HL-60 (cell line): ENCODE measurements around the gene IMP4.

ENCODE experiments used
- DNase-seq, 2 experiments: peaks; one replicate each; pipeline ENCODE4 v3.0.0-alpha.2; 2010 to 2020; ENCODE audit warnings: low read depth in 1 of 2, low spot score in 1 of 2
- H3K27ac ChIP-seq: fragments of 250-450 bp; sonication (Bioruptor Pico); replicated peaks from 2 replicates; pipeline ENCODE4 v1.5.1; 2020; ENCODE audit warnings: mild to moderate bottlenecking, moderate library complexity
- H3K27me3 ChIP-seq: fragments of 250-450 bp; sonication (Bioruptor Pico); 2 replicates; pipeline ENCODE4 v1.5.1; 2021; ENCODE audit warnings: mild to moderate bottlenecking, moderate library complexity; ENCODE audit not compliant: insufficient read depth, poor library complexity, severe bottlenecking
- H3K4me3 ChIP-seq: replicated peaks from 2 replicates; pipeline ENCODE4 v1.5.1; 2011; ENCODE audit warnings: mild to moderate bottlenecking, control low read depth, low read length; ENCODE audit not compliant: insufficient read depth
- CTCF ChIP-seq: IDR thresholded peaks from one replicate; pipeline ENCODE4 v1.5.1; 2011; ENCODE audit warnings: low read length, control low read depth, inconsistent platforms; ENCODE audit not compliant: insufficient read depth
- GABPA ChIP-seq: IDR thresholded peaks from 2 replicates; pipeline ENCODE4 v1.6.1; 2012; ENCODE audit warnings: low read depth
- POLR2AphosphoS5 ChIP-seq: IDR thresholded peaks from 2 replicates; pipeline ENCODE4 v1.6.1; 2012; ENCODE audit warnings: low read depth
- SPI1 ChIP-seq: IDR thresholded peaks from 2 replicates; pipeline ENCODE4 v1.6.1; 2012; ENCODE audit warnings: low read depth, mild to moderate bottlenecking, borderline replicate concordance
- TF ChIP-seq, protein P1 (sequence below): IDR thresholded peaks from 2 replicates; pipeline ENCODE4 v1.6.1; 2012; ENCODE audit warnings: low read depth; ENCODE audit not compliant: insufficient replicate concordance

Gene IMP4

GRCh38 chr2:130368786-130369185 is 26.1 kb downstream of the IMP4 start:
- no peak for TF ChIP-seq SPI1
- TF ChIP-seq GABPA, result no peak
- TF ChIP-seq POLR2AphosphoS5, result no peak
- TF ChIP-seq, protein P1, sequence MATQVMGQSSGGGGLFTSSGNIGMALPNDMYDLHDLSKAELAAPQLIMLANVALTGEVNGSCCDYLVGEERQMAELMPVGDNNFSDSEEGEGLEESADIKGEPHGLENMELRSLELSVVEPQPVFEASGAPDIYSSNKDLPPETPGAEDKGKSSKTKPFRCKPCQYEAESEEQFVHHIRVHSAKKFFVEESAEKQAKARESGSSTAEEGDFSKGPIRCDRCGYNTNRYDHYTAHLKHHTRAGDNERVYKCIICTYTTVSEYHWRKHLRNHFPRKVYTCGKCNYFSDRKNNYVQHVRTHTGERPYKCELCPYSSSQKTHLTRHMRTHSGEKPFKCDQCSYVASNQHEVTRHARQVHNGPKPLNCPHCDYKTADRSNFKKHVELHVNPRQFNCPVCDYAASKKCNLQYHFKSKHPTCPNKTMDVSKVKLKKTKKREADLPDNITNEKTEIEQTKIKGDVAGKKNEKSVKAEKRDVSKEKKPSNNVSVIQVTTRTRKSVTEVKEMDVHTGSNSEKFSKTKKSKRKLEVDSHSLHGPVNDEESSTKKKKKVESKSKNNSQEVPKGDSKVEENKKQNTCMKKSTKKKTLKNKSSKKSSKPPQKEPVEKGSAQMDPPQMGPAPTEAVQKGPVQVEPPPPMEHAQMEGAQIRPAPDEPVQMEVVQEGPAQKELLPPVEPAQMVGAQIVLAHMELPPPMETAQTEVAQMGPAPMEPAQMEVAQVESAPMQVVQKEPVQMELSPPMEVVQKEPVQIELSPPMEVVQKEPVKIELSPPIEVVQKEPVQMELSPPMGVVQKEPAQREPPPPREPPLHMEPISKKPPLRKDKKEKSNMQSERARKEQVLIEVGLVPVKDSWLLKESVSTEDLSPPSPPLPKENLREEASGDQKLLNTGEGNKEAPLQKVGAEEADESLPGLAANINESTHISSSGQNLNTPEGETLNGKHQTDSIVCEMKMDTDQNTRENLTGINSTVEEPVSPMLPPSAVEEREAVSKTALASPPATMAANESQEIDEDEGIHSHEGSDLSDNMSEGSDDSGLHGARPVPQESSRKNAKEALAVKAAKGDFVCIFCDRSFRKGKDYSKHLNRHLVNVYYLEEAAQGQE, result no peak
- no peak for TF ChIP-seq CTCF
- Histone ChIP-seq H3K27me3 (no peaks in the 10 kb centered on the region), H3K4me3 (no peak overlapping the region), H3K27ac (no peak overlapping the region)
- no peak for DNase-seq

DNA sequence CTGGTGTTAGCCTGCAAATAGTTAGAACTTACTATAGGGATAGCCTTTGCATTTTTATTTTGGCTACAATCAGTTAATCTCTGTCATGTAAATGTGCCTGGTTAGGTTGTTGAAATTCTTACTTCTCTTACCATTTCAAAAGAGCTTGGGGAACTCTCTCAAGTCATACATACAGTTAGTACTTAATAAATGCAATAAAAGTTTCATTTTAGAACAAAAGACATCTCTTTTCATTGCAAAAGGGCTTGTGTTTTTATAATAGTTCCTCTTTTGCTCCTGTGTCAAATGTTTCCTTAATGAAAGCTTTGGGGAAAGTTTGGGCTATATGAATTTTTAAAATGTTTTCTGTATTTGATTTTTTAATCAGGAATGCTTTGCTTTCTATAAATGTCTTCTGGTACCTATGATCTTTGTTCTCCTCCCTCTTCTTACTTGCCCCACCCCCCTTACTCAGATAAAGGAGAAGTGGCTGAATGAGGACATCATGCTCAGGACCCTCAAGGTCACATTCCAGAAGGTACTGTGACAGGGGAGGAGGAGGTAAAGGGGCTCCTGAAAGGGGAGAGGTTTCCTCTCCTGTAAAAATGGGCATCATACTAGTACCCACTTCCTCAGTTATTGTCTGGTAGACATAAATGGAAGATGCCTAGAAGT is 26.7 kb downstream of the IMP4 start:
- DNase-seq, result no peak
- TF ChIP-seq SPI1 (peak; percentile 61; the same call in 1 of the 2 replicates), CTCF (no peak), POLR2AphosphoS5 (no peak)
- Histone ChIP-seq H3K27me3 (no peaks in the 10 kb centered on the region), H3K27ac (no peak overlapping the region), H3K4me3 (no peak overlapping the region)

DNA sequence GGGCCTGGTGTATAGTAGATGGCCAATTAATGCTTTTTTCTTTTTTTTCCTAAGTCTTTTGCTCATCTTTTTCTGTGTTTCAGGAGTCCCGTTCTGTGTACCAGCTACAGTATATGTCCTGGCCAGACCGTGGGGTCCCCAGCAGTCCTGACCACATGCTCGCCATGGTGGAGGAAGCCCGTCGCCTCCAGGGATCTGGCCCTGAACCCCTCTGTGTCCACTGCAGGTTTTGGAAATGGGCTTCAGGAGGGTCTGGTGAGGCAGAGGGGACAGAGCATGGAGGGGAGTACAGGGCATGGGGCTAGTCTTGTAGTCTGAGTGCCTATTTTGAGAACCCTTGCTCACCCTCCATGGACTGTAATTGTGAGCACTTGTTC is 27.3 kb downstream of the IMP4 start:
- Histone ChIP-seq H3K4me3 (no peak overlapping the region), H3K27me3 (no peaks in the 10 kb centered on the region), H3K27ac (no peak overlapping the region)
- TF ChIP-seq SPI1 (no peak), GABPA (no peak), POLR2AphosphoS5 (no peak), CTCF (no peak)
- TF ChIP-seq, protein P1, result no peak
- DNase-seq, result no peak

DNA sequence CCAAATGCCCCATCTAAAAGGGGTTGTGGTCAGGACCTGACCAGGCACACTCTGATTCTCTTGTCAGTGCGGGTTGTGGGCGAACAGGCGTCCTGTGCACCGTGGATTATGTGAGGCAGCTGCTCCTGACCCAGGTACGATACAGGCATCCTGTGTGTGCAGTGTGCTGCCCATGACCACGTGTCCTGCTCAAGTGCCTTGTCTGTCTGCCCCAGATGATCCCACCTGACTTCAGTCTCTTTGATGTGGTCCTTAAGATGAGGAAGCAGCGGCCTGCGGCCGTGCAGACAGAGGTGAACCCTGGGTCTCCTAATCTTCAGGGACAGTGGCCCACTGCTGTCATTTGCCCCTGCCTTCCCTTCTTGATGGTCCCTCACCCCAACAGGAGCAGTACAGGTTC is 27.8 kb downstream of the IMP4 start:
- no peak overlapping the region for H3K27ac ChIP-seq
- TF ChIP-seq, protein P1, result no peak
- TF ChIP-seq POLR2AphosphoS5, result no peak
- no peak for TF ChIP-seq CTCF
- no peak for DNase-seq
- H3K4me3 ChIP-seq, result no peak overlapping the region
- no peaks in the 10 kb centered on the region for H3K27me3 ChIP-seq
